HepG2 (cell line): ENCODE measurements around the gene MTF1. TPM values are rescaled to one million over a fixed set of nuclear protein-coding genes. Genes with fewer than 3 reads are reported as not detected.

Experiments used
- ATAC-seq: fragments of 200-7000 bp; cut with Tn5 transposase; 3 replicates; pipeline ENCODE4 v1.9.1; 2020; ENCODE audit warnings: mild to moderate bottlenecking, moderate library complexity
- BruUV-seq: library from RNA; stranded (reverse); fragments of 400-500 nt; replicated peaks from 2 replicates; lab custom pipeline; 2021; lab: Mats Ljungman, UMichigan
- CTCF ChIA-PET: fragments of 300-600 bp; formaldehyde crosslinking; extraction: SDS; loops from one replicate; lab custom pipeline; 2021; ENCODE audit warnings: low total read pairs, inconsistent platforms, low intra/inter-chr PET ratio; lab: Yijun Ruan, JAX
- POLR2A ChIA-PET: fragments of 350-600 bp; sonication (Branson Sonifier 250); formaldehyde crosslinking; loops from one replicate; lab custom pipeline; 2020; ENCODE audit warnings: antibody characterized with exemption, inconsistent platforms; lab: Yijun Ruan, JAX
- DNase-seq: peaks from one replicate; pipeline ENCODE4 v3.0.0-alpha.2; 2015; ENCODE audit warnings: low spot score
- FAIRE-seq: peaks from 3 replicates; lab custom pipeline; 2011; peaks lifted over from hg19 to GRCh38; lab: Jason Lieb, UNC
- H2AFZ ChIP-seq: one replicate; pipeline ENCODE4 v1.6.1; 2011; ENCODE audit warnings: low read length, inconsistent platforms
- H3K27ac ChIP-seq: fragments of 300-600 bp; 3 replicates; pipeline ENCODE4 v1.8.0; 2011; ENCODE audit warnings: mixed run types, mild to moderate bottlenecking, mixed read lengths, low read length, inconsistent platforms; ENCODE audit not compliant: insufficient read depth; ENCODE audit errors: extremely low read length
- H3K27me3 ChIP-seq, 2 experiments: fragments of 200-600 bp in 1 of 2; 2 replicates in 1 of 2; 3 replicates in 1 of 2; pipeline versions ENCODE4 v1.6.0 to v1.8.0; 2011; ENCODE audit warnings: low read length in 2 of 2, mild to moderate bottlenecking in 2 of 2, moderate library complexity in 2 of 2, inconsistent platforms in 1 of 2; ENCODE audit not compliant: insufficient read depth in 2 of 2, control insufficient read depth in 1 of 2
- H3K36me3 ChIP-seq, 2 experiments: fragments of 200-600 bp in 1 of 2; replicated peaks in 1 of 2; 2 replicates in 1 of 2; 3 replicates in 1 of 2; pipeline versions ENCODE4 v1.5.1 to v1.8.0; 2011; ENCODE audit warnings: low read length in 2 of 2, inconsistent platforms in 1 of 2; ENCODE audit not compliant: insufficient read depth in 2 of 2, control insufficient read depth in 1 of 2
- H3K4me1 ChIP-seq: 2 replicates; pipeline ENCODE4 v1.5.1; 2012; ENCODE audit warnings: low read length, inconsistent platforms; ENCODE audit not compliant: insufficient read depth
- H3K4me2 ChIP-seq: 2 replicates; pipeline ENCODE4 v1.6.0; 2011; ENCODE audit warnings: low read depth, low read length, inconsistent platforms
- H3K4me3 ChIP-seq, 3 experiments: fragments of 200-600 bp in 1 of 3; sonication (generic), shearing (Covaris generic) in 1 of 3; replicated peaks in 1 of 3; 2 replicates each; pipeline ENCODE4 v1.5.1; 2011 to 2016; ENCODE audit warnings: low read length in 3 of 3, inconsistent platforms in 2 of 3, low read depth in 2 of 3, mild to moderate bottlenecking in 2 of 3, control low read depth in 1 of 3, mixed read lengths in 1 of 3; ENCODE audit not compliant: insufficient read depth in 1 of 3
- H3K79me2 ChIP-seq: one replicate; pipeline ENCODE4 v1.6.1; 2011; ENCODE audit warnings: low read length, inconsistent platforms; ENCODE audit not compliant: insufficient read depth
- H3K9ac ChIP-seq: 2 replicates; pipeline ENCODE4 v1.6.0; 2011; ENCODE audit warnings: mild to moderate bottlenecking, low read depth, low read length, inconsistent platforms; ENCODE audit not compliant: insufficient read depth
- H3K9me3 ChIP-seq: 2 replicates; pipeline ENCODE4 v1.5.1; 2012; ENCODE audit warnings: mild to moderate bottlenecking, low read length
- H4K20me1 ChIP-seq: 2 replicates; pipeline ENCODE4 v1.6.0; 2011; ENCODE audit warnings: inconsistent platforms, mild to moderate bottlenecking, low read length, moderate library complexity; ENCODE audit not compliant: insufficient read depth
- IKZF5 ChIP-seq: IDR thresholded peaks from 2 replicates; pipeline ENCODE4 v1.6.1; 2018; ENCODE audit warnings: missing genetic modification reagents, mild to moderate bottlenecking, missing compliant biosample characterization
- IRF9 ChIP-seq: sonication (generic); formaldehyde crosslinking; IDR thresholded peaks from 2 replicates; pipeline ENCODE4 v1.8.0; 2022; ENCODE audit warnings: missing genetic modification reagents, mild to moderate bottlenecking, borderline replicate concordance
- MEF2D ChIP-seq: sonication (generic); formaldehyde crosslinking; IDR thresholded peaks from 2 replicates; pipeline ENCODE4 v1.5.1; 2020; ENCODE audit warnings: mild to moderate bottlenecking, missing genetic modification reagents
- PHF8 ChIP-seq: sonication (generic); formaldehyde crosslinking; IDR thresholded peaks from 2 replicates; pipeline ENCODE4 v1.5.0; 2020; ENCODE audit warnings: missing genetic modification reagents
- PRDM10 ChIP-seq: sonication (generic); formaldehyde crosslinking; IDR thresholded peaks from 2 replicates; pipeline ENCODE4 v1.4.0; 2020; ENCODE audit warnings: low read depth, missing genetic modification reagents
- RBAK ChIP-seq: sonication (generic); formaldehyde crosslinking; IDR thresholded peaks from 2 replicates; pipeline ENCODE4 v1.5.1; 2020; ENCODE audit warnings: mild to moderate bottlenecking, missing genetic modification reagents
- TGIF2 ChIP-seq: IDR thresholded peaks from 2 replicates; pipeline ENCODE4 v1.6.1; 2016; ENCODE audit warnings: control low read depth, missing compliant biosample characterization
- ZNF232 ChIP-seq: sonication (generic); formaldehyde crosslinking; IDR thresholded peaks from 2 replicates; pipeline ENCODE4 v1.4.0; 2020; ENCODE audit warnings: missing genetic modification reagents, borderline replicate concordance
- ZNF33B ChIP-seq: sonication (generic); formaldehyde crosslinking; IDR thresholded peaks from 2 replicates; pipeline ENCODE4 v1.5.1; 2020; ENCODE audit warnings: mild to moderate bottlenecking, missing genetic modification reagents
- ZNF644 ChIP-seq: IDR thresholded peaks from 2 replicates; pipeline ENCODE4 v1.6.1; 2016; ENCODE audit warnings: low read depth
- ZNF740 ChIP-seq: sonication (generic); formaldehyde crosslinking; IDR thresholded peaks from 2 replicates; pipeline ENCODE4 v1.4.0; 2020; ENCODE audit warnings: missing genetic modification reagents
- WGBS: methylation state at CpG from one replicate; pipeline ENCODE4 v1.1.6; 2017; ENCODE audit warnings: low lambda C conversion rate; 5-methylcytosine and 5-hydroxymethylcytosine counted together
- in situ Hi-C: cut with HindIII; loops from 2 replicates; pipeline ENCODE4 v1.10.0; 2017; ENCODE audit warnings: low pct_unique_long_range_greater_than_20kb; ENCODE audit not compliant: extremely low pct_ligation_motif_present
- intact Hi-C: fragments of 100-400 bp; cut with micrococcal nuclease; formaldehyde crosslinking; loops from one replicate; pipeline ENCODE4 v1.10.0; 2022; ENCODE audit not compliant: unreplicated experiment
- polyA plus RNA-seq, 8 experiments: library from polyadenylated mRNA; depleted of rRNA in 3 of 8; stranded (reverse) in 7 of 8; unstranded in 1 of 8; fragments of >200 nt; fragmentation: Illumina TruSeq in 4 of 8; extraction: Trizol in 4 of 8; gene quantifications; 2 replicates each; pipeline versions ENCODE4 v1.2.1 to v1.2.3, GENCODE V29; 2011 to 2016; ENCODE audit warnings: low read depth in 4 of 8, missing spikeins in 1 of 8, mixed read lengths in 1 of 8; ENCODE audit not compliant: insufficient read depth in 1 of 8
- total RNA-seq, 5 experiments: library from RNA; depleted of rRNA; stranded (reverse); fragments of >200 nt; fragmentation: Illumina TruSeq; extraction: Trizol; gene quantifications; 2 replicates each; pipeline ENCODE4 v1.2.3, GENCODE V29; 2016; ENCODE audit warnings: low read depth in 1 of 5

MTF1 gene
- total and polyA plus RNA-seq, 2 of the 13 experiments (the other 11 are each of a cell fraction or from before 2014, with no cell fraction given), result 2.4 to 3.3 TPM

- TF ChIP-seq PRDM10 (CRISPR knock-in tag) (no peak), MEF2D (no peak), IKZF5 (no peak), PHF8 (CRISPR knock-in tag) (no peak), ZNF232 (CRISPR knock-in tag) (no peak), RBAK (CRISPR knock-in tag) (no peak), ZNF33B (CRISPR knock-in tag) (no peak), ZNF644 (no peak)
These were observed 373 bp downstream of the MTF1 start (continued) for GRCh38 chr1:37858931-37859506.

GRCh38 chr1:37854406-37854805 is 5.0 kb downstream of the MTF1 start:
- no peak for FAIRE-seq
- ATAC-seq, result no peak
- CTCF ChIA-PET, result no interaction called here
- no peaks in the 10 kb centered on the region for H4K20me1 ChIP-seq
- no peak overlapping the region for H3K9ac ChIP-seq
- 100% methylated on average over 6 of the region's 6 CpGs for WGBS
- H3K27me3 ChIP-seq, result peaks cover 0 to 5% of the 10 kb centered on the region in 2 experiments; a peak in 2 of 5 replicates
- POLR2A ChIA-PET, result no interaction called here
- peaks cover 32% of the 10 kb centered on the region for H3K79me2 ChIP-seq
- BruUV-seq, result no TSS peak
- no peak overlapping the region for H3K4me3 ChIP-seq
- in situ Hi-C loops (no loop called here), intact Hi-C loops (no loop called here)
- no peak overlapping the region for H3K27ac ChIP-seq
- H3K4me2 ChIP-seq, result no peak overlapping the region
- no peak overlapping the region for H2AFZ ChIP-seq
- H3K4me1 ChIP-seq, result peaks cover 9% of the 10 kb centered on the region
- DNase-seq, result no peak
- no peak for TF ChIP-seq IKZF5
- TF ChIP-seq ZNF740 (CRISPR knock-in tag), result no peak
- TF ChIP-seq IRF9 (CRISPR knock-in tag), result no peak
- no peak for TF ChIP-seq TGIF2 (CRISPR knock-in tag)
- no peaks in the 10 kb centered on the region for H3K9me3 ChIP-seq
- peaks cover 5 to 22% of the 10 kb centered on the region in 2 experiments; a peak in 4 of 5 replicates for H3K36me3 ChIP-seq
